Fibroblast of skin of scalp (primary cell): ENCODE measurements around the gene CTDSPL.

ENCODE experiments used
- DNase-seq: peaks from one replicate; pipeline ENCODE4 v3.0.0-alpha.2; 2013

Gene CTDSPL

DNA sequence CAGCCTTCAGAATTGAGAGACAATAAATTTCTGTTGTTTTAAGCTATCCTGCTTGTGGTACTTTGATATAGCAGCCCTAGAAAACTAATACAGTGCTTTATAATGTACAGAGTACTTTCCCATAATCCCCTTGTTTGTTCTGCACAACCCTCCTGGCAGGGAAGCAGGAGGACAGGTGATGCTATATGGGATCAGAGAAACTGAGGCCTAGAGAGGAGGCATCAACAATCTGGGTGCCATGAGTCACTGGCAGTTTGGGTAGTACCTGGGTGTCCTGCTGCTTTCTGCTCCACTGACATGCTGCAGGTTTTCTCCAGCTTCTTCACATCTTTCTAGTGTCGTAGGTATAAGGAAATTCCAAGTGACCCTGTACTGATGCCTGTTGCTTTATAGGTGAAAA, 55.0 kb downstream of the CTDSPL start:
- no peak for DNase-seq

DNA sequence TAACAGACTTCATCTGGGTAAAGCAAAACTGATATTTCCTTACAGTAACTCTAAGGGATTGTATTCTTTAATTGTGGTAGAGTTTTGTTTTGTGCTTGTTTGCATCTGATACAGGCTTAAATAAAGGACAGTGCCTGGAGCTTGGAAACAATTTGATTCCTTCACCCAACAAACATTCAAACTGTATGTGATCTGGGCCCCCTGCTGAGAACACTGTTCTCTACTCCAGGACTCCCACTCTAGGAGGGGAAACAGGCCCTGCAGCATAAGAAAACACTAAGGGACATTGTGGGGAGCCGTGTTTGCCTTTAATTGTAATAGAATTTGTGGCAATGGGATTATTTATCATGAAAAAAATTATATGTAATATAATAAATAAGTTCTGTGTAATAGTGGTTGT, 56.9 kb downstream of the CTDSPL start:
- no peak for DNase-seq

DNA sequence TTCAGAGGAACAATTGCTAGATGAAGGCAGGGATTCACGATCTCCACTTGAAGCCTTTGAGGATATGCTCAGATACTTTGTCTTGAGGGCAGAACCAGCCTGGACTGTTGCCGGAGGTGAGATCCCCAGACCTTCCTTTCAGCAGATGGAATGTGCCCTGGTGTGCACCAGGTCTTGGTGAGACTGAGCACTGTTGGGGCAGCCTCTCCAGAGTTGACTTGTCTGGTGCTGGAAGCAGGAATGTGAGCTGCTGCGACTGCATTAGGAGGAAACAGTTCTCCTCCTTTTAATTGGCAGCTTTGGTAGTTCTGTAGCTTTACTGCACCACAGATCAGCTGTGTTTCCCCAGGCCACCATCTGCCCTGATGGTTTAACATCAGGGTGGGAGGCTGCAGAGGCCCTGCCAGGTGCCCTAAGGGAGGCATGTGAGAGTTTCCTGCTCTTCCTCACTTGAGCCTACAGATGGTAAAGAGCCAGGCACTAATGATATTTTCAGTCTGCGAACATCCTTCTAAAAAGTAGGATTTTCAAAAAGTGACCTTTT, 58.5 kb downstream of the CTDSPL start:
- no peak for DNase-seq

DNA sequence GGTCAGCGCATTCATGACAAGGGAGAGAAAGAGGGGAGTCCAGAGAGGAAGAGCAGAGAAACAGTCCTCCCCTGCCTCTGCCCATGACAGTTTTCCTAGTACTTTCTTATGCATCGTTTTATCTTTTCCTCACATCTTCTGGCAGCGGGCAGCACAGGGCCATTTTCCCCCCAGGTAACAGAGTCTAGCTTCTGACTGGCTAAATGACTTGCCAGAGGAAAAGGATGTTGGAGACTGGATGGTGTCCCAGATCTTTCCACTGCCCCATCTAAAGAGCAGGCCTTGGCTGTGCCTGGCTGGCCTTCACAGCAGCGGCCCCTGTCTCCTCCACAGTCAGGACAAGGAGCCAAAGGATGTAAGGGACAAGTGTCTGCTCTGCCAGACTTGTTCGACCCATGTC, 59.3 kb downstream of the CTDSPL start:
- no peak for DNase-seq

DNA sequence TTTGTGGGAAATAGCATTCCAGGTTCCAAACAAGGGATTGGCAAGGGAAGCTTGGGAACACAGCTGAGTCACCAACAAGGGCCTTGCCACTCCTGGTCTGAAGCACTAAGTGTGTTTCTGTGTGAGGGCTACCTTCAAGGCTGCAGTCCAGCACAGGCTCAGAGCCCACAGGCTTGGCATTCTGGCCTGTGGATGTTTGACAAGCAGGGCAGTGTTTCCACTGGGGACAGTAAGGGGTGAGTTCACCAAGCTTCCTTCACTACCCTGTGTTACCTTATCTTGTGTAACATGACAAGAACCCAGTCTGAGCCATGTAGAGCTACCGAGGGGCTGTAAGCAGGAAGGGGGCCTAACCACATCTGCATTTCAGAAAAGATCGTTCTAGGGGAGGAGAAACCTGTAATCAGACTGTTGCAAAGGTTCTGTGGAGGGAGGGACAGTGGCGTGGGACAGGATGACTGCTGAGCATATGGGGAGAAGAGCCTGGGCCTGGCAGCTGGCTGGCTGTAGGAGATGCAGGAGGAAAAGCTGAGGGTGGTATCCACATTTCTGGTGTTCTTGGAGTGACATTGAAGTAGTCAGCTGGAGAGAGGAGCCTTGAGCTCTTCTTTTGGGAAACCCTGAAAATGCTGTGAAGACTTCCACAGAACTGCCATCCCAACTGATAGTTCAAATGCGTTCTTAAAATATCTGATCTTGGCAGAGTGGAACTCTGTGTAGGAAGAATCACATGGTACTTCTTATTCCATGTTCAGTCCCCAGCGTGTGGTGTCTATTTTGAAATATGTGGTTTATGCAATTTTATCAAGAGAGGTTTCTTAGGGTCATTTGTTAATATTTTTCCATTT, 61.3 kb downstream of the CTDSPL start:
- DNase-seq, result peak; percentile 60

DNA sequence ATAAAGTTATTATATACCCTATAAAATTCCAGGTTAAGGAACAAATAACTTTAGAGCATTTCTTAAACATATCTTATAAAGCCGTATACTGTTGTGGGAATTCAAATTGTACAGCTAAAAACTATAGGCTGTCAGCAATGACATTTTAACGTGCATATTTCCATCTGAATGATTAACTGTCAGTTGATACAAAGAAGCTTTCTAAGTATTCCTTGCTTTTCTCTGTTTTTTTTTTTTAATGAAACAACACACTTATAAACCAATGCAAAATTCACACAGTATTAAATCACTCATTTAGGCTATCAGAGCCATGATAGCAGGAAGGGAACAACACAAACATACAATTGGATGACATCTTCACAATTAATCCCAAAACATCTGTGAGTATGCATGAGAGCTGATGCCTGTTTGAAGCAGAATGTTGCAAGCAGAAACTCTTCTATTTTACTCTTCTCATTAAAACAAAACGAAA, 61.9 kb downstream of the CTDSPL start:
- no peak for DNase-seq

DNA sequence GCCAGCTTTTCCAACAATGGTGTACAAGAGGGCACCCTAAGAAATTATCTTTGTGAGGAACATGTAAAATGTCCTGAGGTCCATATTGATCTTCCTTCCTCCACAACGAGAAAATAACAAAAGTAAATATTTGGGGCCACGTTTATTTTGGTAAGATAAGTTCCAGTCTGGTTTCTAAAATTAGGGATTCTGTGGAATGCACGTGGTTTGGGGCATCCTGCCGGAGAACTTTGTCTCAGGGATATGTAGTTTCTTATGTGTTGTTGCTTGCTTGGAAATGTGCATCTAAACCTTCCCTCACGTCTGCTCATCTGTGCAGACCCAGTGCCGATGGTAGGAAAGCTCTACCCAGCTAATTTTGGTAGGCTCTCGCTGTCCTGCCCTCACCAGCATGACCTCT, 62.8 kb downstream of the CTDSPL start:
- DNase-seq, result no peak

DNA sequence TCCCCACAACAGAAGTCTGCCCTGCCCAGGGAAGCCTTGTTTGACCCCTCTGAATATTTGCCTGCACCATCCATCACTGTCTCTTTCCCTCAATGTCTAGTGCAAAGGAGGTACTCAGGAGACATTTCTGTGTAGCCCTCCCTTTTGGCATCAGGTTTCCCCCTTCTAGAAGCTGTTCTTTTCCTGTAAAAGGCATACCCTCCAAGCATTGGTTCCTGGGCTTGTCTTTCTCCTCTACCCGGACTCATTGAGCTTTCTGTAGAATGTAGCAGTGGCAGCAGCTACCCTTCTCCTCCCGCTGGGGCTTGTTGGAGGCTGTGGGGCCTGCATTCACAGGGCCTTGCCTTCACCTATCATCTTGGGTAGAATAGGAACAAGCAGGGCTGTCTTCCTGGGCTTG, 63.5 kb downstream of the CTDSPL start:
- DNase-seq, result no peak

DNA sequence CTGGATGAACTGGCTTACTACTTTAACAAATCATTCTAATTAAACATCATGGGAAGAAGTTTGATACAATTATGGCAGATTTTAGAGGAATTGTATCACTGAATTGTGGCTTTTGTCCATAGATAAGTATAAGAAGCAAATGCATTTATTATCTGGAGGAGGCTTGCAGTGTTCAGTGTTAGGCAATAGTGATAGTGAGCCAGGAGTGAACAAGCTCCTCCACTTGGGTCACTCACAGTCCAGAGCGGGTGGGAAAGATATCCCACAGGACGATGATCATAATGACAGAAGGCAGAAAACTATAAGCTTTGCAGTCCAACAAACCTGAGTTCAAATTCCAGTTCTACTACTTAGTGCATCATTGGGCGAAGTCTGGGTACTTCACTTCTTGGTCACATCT, 64.9 kb downstream of the CTDSPL start:
- no peak for DNase-seq

DNA sequence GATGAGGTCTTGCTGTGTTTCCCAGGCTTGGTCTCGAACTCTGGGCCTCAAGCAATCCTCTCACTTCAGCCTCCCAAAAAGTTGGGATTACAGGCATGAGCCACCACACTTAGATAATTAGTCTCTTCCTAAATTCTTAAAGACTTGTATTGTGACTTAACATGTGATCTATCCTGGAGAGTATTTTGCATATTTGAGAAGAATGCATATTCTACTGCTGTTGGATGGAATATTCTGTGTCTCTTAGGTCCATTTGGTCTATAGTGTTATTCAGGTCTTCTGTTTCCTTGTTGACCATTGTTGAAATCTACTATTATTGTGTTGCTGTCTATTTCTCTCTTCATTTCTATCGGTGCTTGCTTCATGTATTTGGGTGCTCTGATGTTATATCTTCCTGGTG, 68.8 kb downstream of the CTDSPL start:
- no peak for DNase-seq

DNA sequence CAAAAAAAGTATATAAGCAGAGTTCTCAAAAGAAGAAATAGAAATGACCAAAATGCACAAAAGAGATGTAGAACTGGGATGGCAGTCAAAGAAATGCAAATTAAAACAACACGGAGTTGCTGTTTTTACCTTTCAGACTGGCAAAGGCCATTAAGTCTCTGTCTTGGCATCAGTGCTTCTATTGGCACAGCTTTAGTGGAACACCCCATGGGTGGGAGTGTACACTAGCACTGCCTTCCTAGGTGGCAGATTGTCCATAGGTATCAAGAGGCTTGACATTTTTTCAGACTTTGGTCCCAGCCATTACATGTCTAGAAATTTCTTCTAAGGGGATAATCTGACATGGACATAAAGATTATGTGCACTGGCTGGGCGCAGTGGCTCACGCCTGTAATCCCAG, 70.8 kb downstream of the CTDSPL start:
- no peak for DNase-seq

DNA sequence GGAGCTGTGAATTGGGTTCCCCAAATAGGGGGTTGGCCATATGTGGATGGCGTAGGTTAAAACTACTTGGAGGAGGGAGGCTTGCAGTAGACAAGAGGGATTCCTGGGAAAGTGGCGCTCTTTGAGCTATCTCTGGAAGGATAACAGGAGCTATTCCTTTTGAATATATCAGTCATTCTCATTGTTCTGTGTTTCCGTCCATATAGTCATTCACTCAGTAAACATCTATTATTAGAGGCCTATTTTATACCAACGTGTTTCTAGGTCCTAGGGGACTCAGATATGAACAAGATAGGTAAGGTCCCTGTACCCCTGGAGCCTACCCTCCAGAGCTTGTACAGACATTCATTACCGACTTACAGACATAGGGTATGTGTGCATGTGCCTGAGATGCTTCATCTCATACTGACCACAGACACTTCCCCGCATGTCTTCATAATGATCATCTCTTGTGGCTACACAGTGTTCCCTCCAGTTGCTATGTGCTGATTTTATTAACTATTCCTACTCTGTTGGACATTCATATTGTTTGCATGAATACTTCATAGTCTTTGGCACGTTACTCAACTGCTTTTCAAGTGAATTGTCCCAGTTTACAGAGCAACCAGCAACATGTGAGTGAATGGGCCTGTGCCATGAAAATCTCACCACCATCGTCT, 73.1 kb downstream of the CTDSPL start:
- peak; percentile 57 for DNase-seq

DNA sequence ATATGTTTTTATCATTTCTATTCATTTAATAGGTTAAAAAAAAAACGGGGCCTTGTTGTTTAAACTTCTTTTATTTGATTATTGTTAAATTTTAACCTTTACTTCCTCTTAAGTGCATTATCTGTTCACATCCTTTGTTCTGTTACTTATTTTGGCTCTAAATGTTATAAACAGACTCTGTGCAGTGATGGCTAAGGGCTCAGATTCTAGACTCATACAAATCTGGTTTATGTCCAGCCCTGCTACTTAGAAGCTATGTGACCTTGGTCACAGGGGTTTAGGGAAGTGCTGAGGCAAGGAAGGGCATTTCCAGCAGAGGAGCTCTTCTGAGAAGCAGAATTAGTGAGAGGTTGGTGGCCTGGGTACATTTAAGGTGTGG, 73.6 kb downstream of the CTDSPL start:
- no peak for DNase-seq

DNA sequence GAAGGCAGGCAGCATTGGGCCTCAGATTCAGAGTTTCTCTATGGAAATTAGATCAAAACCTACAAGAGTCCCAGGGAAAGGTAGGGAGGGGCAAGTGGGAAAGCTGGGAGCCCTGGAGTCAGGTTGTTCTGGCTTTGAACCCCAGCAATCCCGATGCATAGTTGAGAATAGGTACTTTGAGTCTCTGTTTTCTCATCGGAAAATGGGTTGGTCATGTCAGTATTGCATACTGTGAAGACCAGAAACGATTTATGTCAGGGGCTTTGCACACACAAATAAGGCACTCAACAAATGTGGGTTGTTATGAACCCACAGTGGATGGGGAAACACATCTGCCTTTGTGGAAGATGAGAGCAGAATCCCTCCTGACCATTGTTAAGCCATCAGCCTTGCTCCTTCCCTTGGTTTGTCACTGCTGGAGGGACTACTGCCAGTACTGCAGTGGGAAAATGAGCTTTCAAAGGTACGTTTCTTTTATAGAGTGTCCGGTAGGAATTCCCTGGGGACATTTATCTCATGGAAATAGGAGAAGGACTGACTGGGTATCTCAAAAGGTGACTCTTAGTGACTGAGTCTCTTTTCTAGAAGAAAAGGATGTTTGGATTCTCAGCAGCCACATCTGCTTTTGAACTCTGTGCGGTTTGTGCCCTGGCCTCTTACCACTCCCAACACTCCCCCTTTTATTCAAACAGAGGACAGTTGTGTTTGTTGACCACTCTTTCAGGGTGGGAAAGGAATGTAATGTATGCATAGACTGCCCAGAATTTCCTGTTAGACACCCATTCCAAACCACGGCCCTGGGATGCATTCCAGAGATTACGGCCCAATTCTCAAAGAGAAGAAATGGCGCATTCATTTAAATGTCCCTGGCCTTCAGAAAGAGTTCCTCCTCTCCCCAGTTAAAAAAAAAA, 74.3 kb downstream of the CTDSPL start:
- DNase-seq, result peak; percentile 97

DNA sequence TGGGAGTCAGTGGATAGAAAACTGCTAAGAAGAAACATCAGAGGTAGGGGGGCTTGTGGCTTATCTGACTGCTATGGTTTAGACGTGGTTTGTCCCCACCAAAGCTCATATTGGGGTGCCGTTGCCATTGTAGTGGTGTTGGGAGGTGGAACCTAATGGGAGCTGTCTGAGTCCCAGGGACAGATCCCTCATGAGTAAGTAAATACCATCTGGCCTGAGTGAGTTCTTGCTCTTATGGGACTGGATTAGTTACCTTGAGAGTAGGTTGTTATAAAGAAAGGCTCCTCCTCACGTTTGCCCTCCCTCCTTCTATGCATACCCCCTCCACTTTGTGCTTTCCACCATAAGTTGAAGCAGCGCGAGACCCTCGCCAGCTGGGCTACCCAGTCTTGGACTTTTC, 75.5 kb downstream of the CTDSPL start:
- DNase-seq, result no peak

DNA sequence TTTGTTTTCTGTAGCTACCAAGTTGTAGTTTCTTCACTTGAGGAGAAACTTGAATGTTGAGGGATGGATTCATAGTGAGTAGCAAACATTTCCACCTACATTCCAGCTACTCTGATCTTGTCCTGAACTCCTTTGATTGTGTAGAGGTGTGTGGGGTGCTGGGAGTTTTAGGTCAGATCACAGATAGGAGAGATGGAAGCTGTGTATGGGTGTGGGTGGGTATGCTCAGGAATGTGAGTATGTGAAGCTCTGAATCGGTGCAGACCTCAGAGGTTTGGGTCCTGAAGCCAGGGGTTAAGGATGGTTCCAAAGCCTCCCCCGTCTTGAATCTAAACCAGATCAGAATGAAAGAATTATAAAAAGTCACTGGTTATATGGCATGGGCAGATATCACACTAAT, 76.3 kb downstream of the CTDSPL start:
- DNase-seq, result no peak

DNA sequence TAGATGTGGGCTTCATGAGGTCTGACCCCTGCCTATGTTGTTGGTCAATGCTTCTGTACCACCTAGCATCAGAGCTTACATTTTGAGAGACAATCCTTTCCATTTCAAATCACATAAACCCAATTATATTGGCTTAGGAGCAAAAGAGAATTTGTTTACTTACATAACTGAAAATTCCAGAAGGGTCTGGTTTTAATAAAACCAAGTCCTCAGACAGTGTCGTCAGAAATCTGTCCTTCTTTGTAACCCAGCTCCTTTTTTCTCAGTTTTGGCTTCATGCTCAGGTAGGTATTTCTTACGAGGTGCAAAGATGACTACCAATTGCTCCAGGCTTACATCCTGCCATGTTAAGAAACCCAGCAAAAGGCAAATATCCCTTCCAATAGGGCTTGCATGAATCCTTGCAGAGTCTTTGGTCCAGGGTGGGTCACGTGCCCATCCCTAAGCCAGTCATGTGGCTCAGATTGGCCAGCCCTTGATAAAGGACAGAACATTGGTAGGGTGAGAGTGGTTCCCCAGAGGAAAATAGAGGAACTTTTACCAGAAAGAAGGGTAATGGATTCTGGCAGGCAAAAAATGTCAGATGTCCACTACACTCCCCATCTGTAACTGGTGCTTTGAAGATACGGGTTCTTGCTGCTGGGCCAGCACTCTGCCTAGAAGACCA, 78.7 kb downstream of the CTDSPL start:
- DNase-seq, result no peak

DNA sequence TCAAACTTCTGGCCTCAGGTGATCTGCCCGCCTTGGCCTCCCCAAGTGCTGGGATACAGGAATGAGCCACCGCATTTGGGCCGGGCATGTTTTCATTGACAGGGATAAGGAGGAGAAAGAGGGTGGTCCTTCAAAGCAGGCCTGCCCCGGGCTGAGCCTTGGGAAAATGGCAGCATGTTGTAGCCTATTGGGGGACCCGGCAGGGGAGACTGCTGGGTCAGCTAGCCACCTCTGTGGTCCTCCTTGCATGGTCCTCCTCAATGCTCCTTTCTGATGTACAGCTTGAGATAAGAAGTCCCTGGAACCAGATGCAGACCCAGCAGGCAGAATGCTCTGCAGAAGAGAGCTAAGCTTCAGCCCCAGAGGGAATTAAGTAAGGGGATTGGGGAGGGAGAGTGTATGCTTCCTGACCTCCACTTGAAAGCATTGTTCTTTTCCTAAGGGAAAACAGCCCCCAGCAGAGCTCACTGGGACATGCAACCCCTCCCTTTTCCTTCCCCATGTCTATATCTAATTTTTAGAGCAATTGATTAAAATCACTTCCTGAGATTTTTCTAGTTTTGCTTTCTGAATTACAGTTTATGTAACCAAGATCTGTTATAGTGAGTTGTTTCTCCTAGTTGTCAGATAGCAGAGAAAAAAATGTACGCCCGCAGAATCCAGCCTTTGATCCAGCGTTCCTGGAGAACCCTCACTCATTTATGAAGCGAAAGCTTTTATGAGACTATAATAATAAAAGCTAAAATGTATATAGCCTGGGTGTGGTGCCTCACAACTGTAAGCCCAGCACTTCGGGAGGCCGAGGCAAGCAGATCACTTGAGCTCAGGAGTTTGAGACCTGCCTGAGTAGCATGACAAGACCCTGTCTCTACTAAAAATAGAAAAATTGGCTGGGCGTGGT, 80.2 kb downstream of the CTDSPL start:
- DNase-seq, result no peak

DNA sequence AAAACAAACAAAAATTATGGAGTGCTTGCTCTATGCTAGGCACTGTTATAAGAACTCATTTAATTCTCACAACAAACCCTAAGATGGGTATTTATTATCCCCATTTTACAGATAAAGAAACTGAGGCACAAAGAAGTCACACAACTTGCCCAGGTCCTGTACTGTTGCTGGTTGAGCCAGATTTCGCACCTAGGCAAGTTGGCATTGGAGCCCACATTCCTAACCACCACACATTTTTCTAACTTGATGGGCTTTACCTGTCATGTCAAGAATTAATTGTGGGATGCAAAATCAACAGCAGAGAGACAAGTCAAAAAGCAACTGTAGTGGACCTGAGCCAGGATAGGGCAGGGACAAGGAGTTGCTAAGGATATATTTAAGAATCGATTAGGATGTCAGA, 81.0 kb downstream of the CTDSPL start:
- DNase-seq, result no peak

DNA sequence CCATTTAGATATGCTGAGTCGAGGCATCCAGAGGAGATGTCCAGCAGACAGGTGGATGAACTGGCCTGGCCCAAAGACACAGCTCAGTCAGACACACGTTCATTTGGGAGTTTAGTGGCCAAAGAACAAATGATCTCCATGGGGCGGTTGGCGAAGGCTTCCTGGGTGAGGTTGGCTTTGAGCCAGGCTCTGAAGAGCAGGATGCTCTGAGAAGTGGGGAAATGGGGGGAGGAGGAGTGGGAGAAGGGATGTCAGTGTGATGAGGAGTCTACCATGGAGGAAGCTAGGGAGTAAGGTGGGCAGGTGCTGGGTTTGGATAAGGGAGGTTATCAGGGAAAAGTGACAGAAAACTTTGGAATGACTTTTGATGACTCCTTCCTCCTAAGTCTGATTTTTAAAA, 81.4 kb downstream of the CTDSPL start:
- no peak for DNase-seq

DNA sequence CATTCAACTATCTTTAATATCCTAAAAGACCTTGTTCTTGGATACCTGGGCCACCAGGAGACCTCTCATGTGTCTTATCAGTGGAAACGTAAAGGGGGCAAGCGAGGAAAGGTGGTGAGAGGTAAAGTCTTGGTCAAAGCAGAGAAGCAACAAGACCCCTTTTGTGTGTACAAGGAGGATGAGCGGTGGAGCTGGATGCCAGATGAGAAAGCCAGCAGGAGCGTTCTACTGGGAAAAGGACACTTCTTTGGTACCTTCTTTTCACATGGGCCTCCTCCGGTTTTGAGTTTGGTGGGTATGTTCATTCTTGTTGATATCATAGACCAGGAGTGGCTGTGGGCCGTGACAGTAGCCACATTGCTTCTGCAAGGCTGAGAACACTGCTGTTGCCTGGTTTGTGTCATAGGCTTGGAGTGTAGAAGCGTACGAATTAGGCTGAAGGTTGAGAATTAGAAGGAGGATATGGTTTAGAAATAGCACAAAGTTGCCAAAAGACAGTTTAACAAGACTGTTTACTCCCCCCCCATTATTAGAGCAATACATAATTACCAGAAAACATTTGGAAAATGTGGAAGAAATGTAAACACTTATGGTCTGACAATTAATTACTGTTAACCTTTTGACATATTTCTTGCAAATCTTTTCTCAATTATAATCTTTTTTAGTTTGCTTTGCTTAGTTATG, 82.1 kb downstream of the CTDSPL start:
- no peak for DNase-seq
